Putamen (tissue), 1 donor: ENCODE measurements around the gene LIPN.

Experiments
- DNase-seq: peaks from one replicate; pipeline ENCODE4 v3.0.0-alpha.2; 2016; ENCODE audit warnings: low spot score

Gene LIPN

DNA sequence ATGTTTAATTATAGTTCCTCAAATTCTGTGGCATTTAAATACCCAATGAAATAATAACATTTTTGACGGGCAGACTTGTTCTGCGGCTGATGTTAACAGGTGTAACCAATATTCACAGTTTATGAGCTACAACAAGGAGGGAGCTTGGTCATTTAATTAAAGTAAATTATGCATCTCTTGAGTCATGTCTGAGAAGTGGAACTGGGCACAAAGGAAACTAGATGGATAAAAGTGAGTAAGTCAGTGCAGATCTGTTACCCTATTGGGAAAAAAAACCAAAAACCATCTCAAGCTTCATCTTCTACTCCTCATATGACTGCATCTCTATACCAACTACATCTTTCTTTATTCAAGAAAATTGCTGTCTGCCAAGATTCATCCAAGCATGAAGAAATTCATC is 67.9 kb downstream of the LIPN start:
- DNase-seq, result no peak

DNA sequence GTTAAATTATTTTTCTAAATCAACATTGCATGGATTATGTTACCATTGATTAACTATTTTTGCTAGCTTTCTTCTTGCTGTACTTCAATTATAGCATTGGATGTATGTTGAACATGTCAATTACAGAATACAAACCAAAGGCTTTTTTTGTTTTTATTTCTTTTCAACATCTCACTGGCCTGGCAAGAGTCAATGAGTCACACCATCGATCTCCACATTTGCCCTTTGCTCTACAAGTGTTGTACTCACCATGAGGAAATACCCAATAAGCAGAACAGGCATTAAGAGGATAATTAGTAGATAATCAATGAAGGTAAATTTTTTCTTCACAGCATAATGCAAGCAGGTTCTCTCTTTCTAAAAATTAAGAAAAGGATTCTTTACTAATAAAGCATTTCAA is 68.5 kb downstream of the LIPN start:
- no peak for DNase-seq
